Suppressor macrophage (primary cell): Measurements from ENCODE around the gene TAF15.
A peak's percentile ranks its signal among the peaks of the same experiment; 100 is the strongest.

ENCODE experiments used
- DNase-seq, 4 experiments: peaks; one replicate each; pipeline ENCODE4 v3.0.0-alpha.2; 2020 to 2022
- total RNA-seq, 17 experiments: gene quantifications; one replicate each; lab custom pipeline; 2026; ENCODE audit warnings: mixed read lengths in 6 of 17, inconsistent platforms in 3 of 17; lab: John Stamatoyannopoulos, UW

Gene TAF15
- total RNA-seq, result 14.6 to 52.3 (median 23.5) reads per million in 17 experiments

DNA sequence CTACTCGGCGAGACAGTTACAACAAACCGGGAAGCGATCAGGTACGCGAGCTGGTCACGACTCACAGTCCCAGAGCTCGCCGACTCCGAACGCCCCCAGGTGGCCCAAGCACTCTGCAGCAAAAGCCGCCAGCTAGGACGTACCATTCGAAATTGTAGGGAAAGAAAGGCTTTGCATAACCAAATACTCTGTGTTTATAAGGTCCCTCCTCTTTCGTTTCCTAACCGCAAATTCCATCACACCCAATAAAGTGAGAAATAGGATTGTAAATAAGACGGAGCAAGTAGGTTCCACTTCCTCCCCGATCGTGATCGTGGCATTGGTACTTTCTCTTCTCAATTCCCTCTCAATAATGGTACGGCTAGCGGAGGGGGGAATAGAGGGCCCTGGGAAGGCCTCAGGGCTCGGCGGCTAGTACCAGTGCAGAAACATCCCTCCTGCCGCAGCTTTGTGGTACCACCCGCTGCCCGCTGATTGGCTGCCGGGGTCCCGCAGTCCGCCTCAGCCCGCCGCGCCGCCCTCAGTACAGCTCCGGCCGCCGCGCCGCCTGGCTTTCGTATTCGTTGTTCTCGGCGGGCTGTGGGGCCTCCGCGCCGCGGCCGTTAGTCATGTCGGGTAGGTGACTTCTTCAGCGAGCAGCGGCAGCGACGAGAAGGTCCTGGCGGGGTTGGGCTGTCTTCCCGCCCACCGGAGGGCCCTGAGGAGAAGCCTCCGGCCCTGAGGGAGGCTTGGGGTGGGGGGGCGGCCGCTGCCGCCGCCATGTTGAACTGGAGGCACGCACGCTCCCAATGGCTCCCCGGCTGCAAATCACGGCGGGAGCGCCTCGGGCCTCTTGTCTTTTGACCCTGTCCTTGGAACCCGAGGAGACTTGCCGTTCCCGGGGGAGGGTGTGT is at the start of gene TAF15:
TSS of gene TAF15 (plus strand) at position 523 of the 893 bp plus-strand sequence. CDS start at position 609, 86 bp downstream.
- peak; percentile 97 to 99 (median 98) for DNase-seq

DNA sequence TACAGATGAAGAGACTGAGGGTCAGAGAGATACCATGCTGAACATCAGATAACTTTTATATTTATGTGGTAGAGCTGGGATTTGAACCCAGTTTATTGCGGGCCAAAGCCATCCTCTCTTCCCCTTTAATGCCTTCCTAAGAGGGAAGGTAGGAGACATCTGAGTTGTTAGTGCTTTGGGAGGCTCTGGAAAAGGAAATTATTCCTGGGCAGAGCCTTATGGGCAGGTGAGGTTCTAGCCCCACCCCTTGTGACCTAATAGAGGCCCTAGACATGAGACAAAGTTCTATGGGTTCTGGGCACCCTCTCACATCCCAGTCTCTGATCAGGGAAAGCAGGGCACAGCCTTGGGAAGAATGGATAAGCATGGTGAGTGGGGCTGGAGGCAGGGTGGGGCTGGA is 48.7 kb upstream of the TAF15 start, which contains the start of gene C17orf50:
TSS of gene C17orf50 (plus strand) at position 301 of the 400 bp plus-strand sequence. CDS start at position 356, 55 bp downstream.
- no peak for DNase-seq

DNA sequence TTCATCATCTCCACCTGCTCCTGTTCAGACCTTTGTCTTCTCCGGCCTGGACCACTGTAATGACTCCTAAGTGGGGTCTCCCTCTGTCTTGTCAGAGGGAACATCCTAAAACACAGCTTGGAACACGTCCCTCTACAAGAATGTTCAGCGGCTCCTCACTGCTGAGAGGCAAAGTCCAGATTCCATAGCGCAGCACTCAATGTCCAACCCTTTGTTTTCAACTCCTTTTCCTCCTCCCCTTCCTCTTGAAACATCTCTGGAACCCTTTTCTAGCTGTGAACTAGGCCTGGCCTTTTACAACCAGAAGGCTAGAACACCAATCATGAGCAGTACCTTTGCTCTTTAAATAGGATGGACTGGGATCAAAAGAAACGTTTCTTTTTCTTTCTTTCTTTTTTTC is 47.7 kb upstream of the TAF15 start:
- DNase-seq, result no peak

DNA sequence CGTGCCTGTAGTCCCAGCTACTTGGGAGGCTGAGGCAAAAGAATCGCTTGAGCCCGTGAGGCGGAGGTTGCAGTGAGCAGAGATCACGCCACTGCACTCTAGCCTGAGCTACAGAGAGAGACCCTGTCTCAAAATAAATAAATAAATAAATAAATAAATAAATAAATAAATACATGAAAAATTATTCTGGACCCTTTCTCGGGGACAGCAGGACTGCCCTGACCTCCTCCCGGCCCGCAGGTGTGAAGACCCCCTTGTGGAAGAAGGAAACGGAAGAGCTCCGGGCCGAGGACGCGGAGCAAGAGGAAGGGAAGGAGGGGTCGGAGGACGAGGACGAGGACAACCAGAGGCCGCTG is 45.5 kb upstream of the TAF15 start:
- DNase-seq, result no peak

DNA sequence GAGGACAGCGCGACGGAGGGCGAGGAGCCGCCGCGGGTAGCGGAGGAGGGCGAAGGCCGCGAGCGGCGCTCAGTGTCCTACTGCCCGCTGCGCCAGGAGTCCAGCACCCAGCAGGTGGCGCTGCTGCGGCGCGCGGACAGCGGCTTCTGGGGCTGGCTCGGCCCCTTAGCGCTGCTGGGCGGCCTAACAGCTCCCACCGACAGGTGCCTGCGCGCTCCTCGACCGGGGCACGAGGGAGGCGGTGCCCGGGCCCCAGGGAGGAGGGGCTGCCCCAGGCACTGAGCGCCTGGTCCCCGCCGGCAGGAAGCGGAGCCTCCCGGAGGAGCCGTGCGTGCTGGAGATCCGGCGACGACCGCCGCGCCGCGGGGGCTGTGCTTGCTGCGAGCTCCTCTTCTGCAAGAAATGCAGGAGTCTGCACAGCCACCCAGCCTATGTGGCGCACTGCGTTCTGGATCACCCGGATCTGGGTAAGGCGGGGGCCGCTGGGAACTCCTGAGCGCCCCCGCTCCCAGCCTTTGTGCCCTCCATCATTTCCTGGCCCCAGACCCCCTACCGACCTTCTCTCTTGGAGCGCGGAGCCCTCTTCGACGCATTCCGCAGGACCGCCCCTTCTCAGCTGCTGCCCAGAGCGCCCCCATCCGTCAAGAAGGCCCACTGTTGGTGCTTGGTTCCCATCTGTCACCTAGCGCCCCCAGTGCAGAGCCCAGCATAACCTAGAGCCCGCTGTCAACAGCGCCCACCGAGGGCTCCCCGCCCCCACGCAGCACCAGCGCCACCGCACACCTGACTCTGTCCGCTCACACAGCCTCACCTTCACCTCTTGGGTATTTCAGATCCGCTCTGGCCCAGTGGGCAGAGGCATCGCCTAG is 44.9 kb upstream of the TAF15 start:
- peak; percentile 91 to 96 (median 95) for DNase-seq

DNA sequence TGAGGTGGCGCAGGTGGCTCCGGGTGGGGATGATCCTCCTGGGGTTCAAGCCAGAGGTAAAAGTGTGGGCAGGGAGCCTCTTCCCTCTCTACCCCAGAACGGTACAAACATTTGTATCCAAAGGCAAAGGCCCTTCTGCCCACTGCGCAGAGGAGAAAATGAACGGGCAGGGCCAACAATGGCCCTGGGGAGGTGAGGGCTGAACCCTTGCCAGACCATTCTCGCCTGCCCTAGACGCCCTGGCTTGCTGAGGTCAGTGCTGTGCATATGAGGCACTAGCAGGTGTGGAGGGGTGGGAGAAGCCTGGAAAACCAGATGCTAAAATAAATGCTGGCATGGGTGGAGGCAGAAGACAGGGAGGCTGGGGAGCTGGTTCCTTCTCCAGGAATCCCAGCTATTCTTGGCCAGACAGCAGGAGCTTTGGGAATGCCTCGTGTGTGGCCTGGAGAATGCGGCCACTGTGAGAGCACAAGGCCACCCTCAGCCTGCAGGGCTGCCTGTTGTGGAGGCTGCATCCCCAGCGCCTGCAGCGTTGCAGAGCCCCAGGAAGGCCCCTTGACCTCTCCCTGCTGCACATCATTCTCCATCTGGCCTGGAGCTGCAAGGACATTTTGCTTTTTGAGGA is 44.1 kb upstream of the TAF15 start:
- DNase-seq, result no peak

DNA sequence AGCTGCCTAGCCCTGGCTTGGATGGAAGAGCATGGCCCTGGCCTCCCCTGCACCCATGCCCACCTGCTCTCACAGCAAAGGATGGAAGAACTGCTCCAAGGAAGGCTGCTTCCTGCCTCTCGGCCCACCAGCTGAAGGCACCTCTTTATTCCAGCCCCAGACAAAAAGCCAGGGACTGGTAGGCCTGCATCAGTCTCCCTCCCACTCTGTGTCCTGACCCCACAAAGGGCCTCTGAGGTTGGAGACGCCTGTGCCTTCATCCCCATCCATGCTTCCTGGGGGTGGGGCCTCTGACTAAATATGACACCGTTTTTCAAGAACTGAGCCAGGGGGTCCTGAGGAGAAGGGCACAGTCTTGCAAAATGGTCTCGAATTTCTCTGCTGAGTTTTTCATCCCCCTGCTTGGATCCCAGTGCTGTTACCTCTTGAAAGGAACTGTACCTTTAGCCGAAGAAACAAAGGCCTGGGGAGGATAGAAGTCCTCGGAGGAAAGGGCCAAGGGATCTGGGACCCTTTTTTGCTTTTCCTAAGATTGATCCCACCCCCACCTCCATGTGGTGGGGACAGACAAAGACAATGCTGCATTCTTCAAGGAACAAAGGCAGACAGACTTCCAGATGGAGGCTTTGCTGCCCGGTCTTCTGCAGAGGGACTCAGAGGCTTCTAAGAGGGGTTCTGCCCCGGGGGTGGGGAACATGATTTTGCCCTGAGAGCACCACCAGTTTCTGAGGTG is 43.4 kb upstream of the TAF15 start:
- DNase-seq, result no peak

DNA sequence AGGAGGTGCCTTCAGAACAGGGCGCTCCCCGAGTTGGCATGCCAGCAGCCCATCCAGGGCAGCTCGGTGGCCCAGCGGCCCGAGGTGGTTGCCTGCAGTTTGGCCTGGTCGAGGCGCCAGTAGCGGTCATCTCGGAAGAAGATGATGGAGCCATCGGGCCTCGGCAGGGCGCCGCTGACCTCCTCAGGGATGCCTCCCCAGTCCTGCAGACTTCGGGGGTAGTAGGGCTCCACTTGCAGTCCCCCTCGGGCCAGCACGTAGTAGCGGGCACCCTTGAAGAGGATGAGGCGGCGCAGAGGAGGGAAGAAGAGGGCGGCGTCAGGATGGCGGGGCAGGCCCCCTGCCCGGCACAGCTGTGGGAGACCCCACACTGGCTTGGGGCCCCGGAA is 42.8 kb upstream of the TAF15 start:
- no peak for DNase-seq

DNA sequence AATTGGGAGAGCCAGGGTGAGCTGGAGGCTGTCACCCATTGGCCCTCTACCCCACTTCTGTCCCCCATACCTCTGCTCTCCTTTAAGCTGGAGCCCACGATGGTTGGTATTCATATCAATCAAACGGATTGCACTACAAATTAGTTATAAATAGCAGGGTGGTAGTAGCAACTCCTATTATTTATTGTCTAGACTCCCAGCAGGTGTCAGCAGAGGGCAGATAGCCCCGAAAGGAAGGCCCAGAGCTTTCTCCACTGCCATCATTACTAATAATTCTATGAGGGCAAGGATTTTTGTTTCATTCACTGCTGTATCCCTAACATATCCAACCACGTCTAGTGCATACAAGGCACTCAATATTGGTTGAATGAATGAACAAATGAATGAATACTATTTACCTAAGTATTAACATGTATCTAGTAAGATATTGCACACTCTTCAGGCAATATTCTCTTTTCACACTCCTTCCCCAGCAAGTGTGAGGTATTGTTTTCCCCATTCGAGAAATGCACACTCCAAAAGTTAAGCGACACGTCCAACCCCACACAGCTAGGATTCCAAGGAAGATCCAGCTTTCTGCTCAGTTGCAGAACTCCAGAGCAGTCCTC is 42.3 kb upstream of the TAF15 start:
- DNase-seq, result peak; percentile 24 to 53 (median 46)

DNA sequence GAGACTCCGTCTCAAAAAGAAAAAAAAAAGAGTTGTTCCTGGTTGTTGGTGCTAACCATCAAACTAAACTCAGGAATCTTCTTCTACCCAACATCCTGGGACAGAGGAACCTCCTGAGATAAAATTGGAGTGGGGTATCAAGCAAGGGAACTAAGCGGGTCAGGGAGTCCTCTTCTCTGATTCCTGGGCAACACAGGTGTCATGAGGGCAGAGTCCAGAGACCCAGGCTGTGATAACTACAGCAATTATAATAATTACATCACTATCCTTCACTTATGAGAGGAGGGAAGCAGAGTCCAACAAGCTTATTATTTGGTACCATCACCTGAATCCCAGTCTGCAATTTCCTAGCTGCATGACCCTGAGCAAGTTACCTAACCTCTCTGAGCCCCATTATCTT is 40.5 kb upstream of the TAF15 start:
- no peak for DNase-seq

DNA sequence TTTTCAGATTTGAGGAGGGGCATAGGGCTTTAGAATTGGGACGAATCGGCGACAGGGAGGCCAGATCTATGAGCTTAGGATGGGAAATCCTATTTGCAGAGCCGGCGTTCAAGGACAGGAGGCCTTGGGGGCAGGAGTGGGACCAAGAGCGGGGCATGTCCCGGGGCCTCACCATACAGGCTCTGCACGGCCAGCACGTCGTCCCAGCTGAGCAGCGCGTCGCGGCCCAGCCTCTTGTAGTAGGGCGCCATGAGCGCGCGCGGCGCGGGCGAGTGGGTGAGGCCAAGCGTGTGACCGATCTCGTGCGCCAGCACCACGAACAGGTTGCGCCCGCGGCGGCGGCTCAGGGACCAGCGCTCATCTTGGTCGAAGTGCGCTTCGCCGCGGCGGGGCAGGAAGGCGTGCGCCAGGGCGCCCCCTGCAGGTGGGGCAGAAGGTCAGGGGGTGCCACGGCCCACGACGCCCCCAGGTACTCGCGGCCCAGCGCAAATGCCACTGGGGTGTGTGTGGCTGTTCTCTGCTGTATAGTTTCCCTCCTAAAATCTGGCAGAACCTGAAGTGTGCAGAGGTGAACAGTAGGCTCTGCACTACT is 39.3 kb upstream of the TAF15 start:
- no peak for DNase-seq

DNA sequence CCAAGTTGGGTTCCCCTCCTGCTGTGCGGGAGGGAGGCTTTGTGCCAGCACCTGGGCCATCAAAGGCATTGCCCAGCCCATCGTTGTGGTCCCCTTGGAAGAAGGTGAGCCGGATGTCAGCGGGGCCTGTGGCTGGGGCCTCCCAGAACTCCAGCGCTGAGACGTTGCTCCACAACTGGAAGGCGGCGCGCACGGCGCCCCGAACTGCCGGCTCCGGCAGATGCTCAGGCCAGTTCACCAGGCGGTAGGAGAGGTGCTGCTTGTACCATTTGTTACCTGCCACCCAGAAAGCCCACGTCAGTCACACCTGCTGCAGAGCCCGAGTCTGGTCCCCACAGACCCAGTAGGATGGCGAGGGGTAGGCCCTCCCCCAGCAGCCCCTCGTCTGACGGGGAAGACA is 36.2 kb upstream of the TAF15 start:
- no peak for DNase-seq

DNA sequence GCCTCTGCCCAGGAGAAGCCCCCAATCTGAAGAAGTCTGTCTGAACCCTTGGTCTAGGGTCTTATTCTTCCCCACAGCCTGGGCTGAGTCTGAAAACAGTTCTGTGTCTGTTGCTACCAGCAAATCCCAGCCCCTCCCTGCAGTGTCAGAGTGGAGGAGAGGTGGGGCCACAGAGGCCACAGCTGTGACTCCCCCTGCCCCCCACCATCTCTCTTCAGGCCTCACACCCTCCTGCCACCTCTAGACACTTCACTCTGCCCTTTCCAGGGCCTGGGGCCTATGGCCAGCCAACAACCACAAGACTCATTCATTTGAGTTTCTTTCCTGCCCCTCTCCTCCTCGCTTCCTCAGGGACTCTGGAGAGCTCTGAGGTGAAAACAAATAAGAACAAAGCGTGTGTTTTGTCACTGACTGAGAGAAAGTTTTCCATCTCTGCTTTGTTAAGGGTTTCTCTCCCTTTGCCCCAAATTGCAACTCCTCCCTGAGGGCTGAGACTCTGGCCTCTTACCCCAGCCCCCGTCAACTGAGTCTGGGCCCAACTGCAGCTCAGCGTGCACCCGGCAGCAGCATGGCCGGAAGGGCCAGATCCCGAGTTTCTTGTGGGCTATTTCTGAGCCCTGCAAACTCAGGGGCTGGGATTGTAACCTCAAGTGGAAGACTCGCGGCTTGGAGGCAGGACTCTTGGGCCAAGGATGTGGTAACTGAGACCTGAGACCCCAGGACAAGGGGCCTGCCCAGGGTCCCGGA is 35.4 kb upstream of the TAF15 start:
- no peak for DNase-seq

DNA sequence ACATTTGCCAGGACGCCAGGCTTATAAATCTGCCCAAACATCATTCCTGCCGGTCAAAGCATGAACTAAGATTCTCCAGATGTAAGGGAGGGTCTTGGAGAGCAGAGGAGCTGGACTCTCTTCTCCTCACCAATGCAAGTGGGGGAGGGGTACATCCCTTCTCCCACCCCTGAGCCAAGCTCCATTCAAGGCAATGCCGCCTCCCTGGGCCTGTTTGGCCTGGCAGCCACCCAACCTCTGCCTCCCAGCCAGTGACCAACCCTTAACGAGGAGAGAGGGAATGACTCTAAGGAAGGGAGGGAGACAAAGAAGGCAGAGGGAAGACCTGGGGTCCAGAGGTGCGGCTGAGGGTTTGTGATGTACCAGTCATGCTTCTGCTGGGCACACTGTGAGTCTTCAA is 34.8 kb upstream of the TAF15 start:
- DNase-seq, result no peak

DNA sequence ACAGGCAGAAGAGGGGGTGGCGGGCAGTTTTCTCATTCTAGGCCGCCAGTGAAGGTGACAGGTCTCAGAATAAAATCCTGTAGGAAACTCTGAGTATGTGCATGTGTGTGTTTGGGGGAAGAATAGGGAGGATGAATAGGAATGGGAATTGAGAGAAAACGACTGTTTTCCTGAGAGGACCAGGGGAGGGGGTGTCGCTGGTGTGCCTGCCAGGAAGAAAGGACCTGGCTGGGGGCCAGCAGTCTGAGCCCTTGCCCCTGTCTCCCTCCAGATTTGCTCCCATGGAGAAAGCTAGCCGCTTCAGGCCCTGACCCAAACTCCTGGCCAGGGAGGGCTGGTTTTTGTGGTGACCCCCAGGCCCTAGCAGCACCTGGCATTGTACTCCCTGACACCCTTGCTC is 34.2 kb upstream of the TAF15 start:
- DNase-seq, result no peak

DNA sequence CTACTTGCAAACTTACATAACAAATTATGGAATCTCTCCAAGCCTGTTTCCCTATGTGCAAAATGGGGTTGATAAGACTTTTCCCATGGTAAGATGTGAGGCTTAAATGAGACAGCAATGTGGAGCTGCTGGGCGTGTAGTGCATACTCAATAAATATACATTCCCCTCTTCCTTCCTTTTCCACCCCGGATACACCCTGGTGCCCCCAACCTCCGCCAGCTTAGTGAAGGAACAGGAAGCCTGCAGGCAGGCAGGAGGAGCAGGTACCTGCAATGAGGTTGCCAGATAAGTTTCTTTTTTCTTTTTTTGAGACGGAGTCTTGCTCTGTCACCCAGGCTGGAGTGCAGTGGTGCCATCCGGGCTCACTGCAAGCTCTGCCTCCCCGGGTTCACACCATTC is 33.7 kb upstream of the TAF15 start:
- DNase-seq, result no peak

DNA sequence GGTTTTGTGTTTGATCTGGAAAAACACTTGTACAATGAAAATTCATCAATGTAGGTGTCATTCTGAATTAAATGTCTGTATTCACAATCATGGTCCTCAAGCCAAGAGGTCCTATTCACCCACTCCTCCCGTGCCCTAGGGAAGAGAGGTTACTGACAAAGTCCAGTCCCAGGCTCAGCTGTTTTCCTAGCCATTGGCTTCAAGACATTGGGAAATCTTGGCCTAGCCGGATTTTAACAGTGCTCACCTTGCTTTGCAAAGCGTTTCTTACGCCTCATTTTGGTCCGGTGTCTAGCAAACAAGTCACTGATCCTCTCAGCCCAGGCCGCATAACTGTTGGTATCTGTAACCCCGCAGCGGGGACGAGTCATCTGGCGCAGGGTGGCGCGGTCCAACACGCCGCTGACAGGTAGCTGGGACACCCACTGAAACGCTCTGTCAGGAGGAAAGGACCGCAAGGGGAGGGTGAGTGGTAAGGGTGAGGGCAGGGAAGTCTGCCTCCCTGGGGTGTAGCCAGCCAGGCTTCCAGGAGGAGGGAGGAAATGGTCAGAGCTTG is 30.6 kb upstream of the TAF15 start:
- DNase-seq, result no peak

DNA sequence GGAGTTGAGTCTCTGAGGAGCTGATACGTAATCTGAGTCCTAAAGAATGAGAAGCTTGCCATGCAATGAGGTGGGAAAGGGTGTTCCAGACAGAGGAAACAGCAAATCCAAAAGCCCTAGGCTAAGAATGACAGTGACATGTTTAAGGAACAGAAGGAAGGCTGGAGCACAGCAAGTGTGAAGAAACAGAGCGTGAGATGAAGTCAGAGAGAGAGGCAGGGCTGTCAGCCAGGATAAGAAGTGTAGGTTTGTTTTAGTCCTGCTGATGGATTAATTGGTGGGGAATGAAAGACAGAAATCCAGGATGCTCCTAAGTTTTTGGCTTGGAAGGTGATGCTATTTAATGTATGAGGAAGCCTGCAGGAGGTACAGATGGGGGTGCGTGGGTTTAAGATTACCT is 28.3 kb upstream of the TAF15 start:
- no peak for DNase-seq

DNA sequence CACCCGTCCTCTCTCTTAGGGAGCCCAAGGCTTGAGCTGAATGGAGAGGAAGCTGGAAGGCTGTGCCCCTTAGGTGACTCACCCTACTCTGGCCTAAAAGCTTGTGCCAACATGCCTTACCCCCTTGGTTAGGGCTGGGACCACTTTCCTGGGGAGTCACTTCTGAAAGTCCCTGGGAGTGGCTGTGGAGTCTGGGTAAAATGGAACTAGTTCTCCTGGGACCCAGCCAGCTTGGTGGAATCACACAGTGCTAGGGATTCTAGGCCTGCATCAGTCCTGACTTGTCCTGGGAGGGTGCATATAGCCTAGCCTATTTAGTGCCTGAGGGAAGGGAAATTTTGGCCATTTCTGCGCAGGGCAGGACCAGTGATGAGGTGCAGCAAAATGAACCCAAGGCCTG is 24.4 kb upstream of the TAF15 start:
- DNase-seq, result no peak

DNA sequence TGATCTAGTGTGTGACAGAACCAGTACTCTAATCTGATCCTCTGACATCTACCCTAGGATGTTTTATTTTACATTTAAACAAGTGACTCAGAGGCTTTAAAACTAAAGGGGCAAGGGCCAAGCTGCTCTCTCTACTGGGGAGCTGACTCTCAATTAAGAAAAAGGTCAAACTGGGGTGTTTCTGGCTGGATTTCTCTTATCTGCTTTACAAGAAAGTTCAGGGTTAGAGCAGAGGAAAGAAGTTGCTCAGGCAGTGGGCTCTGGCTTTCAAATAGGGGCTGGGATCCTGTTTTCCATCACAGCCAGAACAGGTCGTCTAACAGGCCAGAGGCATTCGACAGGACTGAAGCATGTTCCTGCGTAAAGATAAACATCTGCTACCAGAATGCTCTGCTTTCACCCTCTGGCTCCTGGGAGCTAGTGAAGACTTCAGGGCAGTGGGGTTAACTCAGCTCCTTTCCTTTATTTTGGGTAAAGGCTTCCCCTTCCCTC is 22.3 kb upstream of the TAF15 start:
- DNase-seq, result no peak
